Tongue (tissue), 2 donors: ENCODE measurements around the gene PROSER1. TPM values are rescaled to one million over a fixed set of nuclear protein-coding genes. Genes with fewer than 3 reads are reported as not detected.
"Not testable (repeated sequence)": the region's sequence is repeated elsewhere in the genome, so short reads cannot be mapped to it uniquely, and the experiment has no call there.

Experiments
- DNase-seq: peaks from one replicate; pipeline ENCODE4 v3.0.0-alpha.2; 2015
- total RNA-seq: library from RNA; depleted of rRNA; stranded (reverse); fragments of >200 nt; gene quantifications from one replicate; pipeline ENCODE4 v1.2.3, GENCODE V29; 2014

The PROSER1 gene
- 34.0 TPM for total RNA-seq

DNA sequence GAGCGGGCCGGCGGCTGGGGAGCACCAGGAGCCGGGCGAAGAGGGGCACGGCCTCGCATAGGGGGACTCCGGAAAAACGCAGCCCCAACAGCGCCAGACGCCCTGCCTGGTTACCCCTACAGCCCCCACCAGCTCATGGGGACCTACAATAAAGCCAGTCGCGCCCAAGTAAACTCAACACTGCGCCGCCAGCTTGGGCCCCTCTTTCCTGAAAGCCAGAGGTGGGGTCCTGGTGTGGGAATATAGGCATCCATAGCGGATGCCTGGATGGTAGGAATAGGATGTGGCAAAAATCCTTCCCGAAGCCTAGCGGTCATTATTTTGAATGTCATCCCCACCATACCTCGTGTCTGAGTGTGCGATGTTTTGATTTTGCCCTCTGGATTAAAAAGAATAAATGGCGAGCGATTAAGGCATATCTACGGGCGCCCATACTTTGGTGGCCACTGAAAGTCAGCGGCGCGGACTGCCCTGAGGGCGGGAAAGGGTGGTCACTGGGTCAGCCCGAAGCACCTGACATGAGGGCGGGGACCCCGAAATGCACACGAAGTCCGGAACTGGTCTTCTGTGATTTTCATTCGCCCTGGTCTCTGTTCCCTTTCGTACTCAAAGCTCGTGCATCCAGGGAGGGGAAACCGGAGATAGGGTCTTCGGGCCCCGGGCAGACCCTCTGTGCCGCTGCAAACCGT, at the start of gene PROSER1, which contains the start of gene NHLRC3:
Gene PROSER1 (minus strand): TSS at position 210 of the 689 bp plus-strand sequence. CDS start 847 bp downstream, outside the sequence.
Gene NHLRC3 (plus strand): TSS at position 577 of the 689 bp plus-strand sequence. CDS start 184 bp downstream, outside the sequence.
- DNase-seq = peak; percentile 99

DNA sequence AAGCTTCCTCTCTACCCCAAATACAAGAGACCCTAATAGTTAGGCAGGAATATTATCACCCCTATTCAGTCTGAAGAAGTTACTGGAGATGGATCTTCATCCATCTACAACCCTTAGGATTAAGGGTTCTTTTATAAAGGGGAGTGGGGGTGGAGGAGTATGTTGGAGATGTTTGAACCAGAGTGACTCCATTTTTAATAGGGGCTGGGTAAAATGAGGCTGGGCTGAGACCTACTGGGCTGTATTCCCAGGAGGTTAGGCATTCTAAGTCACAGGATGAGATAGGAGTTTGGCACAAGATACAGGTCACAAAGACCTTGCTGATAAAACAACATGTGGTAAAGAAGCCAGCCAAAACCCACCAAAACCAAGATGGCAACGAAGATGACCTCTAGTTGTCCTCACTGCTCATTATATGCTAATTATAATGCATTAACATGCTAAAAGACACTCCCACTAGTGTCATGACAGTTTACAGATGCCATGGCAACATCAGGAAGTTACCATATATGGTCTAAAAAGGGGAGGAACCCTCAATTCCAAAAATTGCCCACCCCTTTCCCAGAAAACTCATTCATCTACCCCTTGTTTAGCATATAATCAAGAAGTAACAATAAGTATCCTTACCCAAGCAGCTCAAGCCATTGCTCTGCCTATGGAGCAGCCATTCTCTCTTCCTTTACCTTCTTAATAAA, 48.5 kb upstream of the PROSER1 start:
- not testable (repeated sequence) for DNase-seq

DNA sequence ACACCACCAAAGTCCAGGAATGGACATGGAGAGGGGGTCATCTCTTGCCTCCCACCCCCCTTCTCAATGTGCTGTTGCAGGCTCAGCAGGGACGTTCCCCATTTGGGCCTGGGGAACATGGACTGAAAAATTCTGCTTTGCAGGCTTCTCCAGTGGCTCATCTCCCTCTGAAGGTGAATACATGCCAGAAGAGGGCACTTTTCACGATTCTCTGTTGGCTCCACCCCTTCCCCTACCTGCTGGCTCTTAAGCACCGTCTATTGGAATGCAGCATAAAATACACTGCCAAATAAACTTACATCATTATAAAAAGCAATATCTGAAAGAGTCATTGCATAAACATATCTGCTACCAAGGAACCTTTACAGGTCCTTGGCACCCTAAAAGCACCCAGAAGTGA, 36.1 kb upstream of the PROSER1 start:
- DNase-seq = no peak

DNA sequence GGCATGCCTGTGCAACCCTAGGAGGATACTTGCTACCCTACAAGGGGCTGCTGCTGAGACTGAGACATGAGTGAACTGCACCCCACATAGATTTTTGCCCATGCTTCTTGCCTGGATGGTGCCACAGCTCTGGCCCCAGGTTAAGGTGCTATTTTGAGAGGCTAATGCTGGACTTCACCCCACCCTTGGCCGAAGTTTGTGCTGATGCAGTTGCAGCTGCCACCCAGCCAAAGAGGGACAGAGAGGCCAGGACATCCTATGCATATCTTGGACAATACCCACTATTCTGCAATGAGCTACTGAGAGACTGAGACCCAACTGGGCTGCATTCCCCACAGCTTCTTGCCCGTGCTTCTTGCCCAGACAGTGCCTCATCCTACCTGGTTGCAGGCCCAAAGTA, 35.0 kb upstream of the PROSER1 start:
- DNase-seq = no peak

DNA sequence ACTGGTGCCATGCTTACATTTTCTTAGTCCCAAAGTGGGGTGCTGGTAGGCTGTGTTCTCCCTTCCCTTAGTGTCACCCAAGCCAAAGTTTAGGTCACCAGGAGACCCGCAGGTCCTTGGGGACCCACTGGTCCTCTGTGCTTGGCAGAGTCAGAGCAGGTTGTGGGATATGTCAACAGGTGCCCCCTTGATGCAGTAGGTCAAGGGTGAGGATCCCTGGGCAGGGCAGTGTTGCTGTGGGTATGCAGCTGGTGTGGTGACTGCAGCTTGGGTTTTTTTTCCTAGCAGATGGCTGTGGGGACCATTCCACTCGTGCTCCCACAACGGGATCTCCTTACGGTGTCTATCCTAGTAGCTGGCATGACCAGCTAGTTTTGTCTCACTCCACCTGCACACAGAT, 24.1 kb upstream of the PROSER1 start:
- DNase-seq = no peak

DNA sequence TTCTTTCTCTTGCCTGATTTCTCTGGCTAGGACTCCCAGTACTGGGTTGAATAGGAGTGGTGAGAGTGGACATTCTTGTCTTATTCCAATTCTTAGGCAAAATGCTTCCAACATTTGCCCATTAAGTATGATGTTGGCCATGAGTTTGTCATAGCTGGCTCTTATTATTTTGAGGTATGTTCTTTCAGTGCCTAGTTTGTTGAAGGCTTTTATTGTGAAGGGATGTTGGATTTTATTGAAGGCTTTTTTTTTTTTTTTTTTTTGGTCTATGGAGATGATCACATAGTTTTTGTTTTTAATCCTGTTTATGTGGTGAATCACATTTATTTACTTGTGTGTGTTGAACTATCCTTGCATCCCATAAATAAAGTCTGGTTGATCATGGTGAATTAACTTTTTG, 20.2 kb upstream of the PROSER1 start:
- no peak for DNase-seq

DNA sequence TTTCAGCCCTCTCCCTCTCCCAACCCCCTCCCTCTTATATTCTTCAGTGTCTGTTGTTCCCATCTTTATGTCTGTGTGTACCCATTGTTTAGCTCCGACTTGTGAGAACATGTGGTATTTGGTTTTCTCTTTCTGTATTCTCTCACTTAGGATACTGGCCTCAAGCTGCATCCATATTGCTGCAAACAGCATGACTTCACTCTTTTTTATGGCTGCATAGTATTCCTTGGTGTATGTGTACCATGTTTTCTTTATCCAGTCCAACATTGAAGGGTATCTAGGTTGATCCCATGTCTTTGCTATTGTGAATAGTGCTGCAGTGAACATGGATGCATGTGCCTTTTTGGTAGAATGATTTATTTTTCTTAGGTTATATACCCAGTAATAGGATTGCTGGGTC, 18.1 kb upstream of the PROSER1 start:
- no peak for DNase-seq

DNA sequence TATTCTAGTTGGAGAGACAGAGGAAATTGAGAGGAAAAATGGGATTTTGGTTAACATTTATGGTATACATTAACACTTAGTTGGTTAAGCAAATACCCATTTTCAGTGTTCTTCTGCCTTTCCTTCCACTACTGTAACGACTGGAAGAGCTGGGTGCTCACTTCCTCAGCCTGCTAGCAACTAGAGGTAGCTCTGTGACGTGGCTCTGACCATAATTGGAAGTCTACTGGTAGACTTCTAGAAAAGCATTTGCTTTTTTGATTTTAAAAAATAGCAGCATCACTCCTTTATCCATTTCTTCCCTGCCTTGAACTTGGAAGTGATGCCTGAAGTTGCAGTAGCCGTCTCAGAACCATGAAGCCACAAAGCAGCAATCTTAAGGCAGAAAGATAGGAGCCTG, 16.2 kb upstream of the PROSER1 start:
- no peak for DNase-seq

DNA sequence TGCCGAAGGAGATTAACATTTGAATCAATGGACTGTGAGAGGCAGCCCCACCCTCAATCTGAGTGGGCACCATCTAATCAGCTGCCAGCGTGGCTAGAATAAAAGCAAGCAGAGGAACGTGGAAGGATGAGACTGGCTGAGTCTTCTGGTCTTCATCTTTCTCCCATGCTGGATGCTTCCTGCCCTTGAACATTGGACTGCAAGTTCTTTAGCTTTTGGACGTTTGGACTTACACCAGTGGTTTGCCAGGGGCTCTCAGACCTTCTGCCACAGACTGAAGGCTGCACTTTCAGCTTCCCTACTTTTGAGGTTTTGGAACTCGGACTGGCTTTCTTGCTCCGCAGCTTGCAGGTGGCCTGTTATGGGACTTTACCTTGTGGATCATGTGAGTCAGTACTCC, 15.1 kb upstream of the PROSER1 start:
- DNase-seq = no peak

DNA sequence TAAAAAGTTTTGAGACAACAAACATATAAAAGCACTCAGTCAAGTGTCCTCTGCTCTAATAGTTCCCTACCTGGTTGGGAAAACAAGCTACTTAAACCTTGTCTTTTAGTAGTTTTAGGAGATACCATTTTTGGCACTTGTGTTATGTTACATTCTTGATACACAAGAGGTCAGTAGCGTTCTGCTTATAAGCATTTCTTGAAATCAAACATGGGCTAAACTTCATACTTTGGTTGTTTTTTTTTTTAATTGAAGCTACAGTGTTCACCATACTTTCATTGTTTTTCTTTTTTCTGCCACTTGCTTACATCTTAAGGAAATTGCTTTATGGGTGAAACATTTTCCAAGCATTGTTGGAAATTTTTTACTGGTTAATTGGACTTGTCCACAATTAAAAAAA, 13.3 kb upstream of the PROSER1 start:
- DNase-seq = peak; percentile 68

DNA sequence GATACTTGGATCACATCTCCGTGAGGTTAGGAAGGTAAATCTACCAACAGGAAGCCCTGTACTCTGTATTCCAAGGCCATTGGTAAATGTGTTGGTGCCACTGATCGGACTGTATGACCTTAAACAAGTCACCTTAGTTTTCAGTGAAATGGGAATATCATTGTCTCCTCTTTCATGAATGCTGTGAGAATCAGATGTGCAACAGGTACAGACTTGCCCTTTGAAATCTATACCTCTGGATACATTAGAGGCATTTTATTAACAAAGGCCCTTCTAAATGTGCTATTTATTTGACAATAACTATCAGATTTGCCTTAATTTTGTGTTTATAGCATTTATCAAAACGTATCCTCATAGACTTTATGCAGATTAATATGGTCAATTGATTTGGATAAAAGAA, 11.4 kb upstream of the PROSER1 start:
- DNase-seq = no peak

DNA sequence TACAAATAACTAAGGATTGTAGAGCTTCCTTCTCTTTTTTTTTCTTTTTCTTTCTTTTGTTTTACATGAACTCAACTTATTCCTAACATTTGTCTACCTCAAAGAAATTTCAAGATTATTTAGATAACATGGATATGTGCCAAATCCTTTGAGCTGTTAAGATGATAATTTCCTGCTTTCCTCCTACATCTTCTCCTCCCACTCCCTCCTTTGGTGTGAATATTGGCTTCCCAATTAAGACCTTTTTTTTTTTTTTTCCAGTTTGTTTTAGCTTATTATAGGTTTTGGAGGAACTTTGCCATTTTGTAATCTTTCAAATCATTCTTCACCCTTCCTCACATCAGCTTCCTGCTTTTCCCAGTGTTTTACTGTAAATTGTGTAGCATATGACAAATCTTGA, 10.9 kb upstream of the PROSER1 start:
- DNase-seq = no peak

DNA sequence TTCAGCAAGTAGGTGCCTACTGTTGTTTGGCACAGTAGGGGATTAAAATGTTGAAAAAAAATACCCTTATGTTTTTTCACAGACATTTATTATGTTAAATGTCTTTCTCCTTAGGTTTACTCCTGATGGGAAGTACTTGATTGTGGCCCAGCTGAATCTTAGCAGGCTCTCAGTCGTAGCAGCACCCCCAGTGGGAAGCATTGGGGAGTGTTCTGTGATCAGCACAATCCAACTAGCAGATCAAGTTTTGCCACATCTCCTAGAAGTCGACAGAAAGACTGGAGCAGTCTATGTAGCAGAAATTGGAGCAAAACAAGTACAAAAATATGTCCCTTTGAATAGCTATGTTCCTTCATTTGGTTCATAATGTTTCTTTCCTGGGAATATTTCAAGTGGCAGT, 9.7 kb upstream of the PROSER1 start:
- peak; percentile 21 for DNase-seq

DNA sequence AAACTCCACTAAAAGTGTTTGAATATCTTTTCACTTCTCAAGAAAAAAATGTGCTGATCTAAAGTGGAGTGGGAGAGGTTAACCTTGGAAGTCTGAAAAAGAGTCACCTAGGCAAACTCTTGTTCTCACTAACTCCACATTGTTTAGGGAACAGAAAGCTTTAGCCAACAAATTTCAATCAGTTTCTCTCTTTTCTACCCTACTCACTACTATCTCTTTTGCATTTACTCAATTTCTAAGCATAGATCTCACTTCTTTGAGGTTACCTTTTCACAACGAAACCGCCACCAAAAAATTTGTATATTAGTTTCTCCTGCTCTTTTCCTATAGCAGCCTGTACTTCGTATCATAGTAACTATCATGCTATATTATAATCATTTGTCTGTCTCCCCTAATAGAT, 6.6 kb upstream of the PROSER1 start:
- DNase-seq = no peak

DNA sequence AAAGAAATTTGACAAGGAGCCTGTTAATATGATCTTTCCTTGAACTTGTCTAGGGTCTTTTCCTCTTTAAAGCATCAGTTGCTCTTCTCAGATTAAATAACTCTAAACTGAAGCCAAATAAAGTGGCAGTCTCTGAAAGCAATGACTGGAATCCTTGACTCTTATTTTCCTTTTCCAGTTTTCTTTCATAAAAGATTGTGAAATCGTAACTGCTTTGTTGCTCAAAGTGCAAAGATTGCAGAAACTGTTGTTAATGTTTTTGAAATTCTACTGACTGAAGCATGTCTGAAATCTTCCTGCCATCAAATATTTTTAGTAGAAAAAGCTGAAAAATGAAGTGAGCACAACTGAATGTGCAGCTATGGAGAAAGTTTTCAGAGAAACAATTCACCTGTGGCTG, 2.3 kb upstream of the PROSER1 start:
- no peak for DNase-seq

DNA sequence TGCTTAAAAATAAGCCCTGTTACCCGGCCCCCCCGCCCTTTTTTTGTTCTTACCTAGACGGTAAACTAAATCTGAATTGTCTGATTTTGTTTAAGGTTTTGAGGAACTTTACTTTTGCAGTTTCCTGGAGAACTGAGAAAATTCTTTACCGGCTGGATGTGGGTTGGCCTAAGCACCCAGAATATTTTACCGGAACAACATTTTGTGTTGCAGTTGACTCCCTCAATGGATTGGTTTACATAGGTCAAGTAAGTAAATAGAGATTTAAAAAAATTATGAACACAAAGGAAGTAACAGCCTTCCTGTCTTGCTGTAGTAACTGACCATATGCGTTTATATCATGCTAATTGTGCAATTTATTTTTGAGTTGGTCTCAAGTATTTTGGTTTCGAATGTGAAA, 1.2 kb upstream of the PROSER1 start:
- DNase-seq = peak; percentile 6

DNA sequence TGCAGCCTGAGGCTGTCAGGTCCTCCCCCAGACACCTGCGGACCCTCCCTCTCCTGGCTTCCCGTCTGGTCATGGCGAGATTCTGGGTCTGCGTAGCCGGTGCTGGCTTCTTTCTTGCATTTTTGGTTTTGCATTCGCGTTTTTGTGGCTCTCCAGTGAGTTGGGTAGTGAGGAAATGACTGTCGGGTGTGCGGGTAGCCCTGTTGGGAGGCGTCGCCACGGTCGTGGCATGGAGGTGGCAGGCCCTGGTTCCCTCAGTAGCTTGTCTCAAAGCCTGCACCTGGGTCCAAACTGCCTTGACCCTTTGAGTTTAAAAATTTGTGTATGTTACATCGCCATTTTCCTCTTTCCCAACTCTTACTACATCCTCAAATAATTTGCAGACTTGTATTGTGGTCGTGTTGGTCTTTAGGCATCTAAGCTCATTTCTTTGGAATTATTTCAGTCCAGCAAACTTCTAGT, 711 bp upstream of the PROSER1 start:
- no peak for DNase-seq

DNA sequence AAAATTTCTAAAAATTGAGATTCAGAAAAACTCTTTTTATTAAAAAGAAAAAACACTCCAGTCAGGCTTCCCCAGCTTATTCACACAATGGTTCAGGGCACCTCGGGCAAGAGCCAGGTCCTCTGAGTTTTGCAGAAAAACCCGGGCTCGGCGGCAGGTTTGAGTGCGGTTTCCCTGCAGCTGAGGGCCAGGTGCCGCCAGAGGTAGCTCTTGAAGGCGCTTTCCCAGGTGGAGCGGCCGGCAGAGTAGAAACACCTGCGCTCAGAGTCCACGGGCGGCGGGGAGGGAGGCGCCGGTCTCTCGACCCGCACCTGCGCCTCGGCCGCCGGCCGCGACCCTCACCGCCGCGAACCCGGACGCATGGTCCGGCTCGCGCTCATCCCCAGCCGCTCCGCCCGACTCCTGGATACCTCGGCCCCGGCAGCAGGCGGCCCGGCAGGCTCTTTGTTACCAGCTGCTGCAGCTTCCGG, 444 bp downstream of the PROSER1 start:
- no peak for DNase-seq

DNA sequence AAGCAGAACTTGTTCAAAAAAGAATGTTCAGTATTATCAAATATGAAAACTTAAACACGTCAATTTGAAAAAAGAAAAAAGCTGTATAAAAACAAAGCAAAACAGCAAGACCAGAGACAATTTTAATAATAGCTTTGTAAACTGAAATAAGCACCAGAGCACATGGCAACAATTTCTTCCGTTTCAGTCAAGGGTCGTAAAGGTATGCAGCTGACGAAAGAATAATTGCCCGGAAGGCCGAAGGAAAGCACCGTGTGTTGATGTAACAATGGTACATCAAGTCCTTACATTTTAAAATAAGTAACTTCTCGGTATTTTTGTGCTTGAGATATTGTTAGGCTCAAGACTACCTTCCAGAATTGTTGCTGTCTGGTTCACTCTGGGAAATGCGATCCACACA, 1.7 kb downstream of the PROSER1 start:
- DNase-seq = peak; percentile 29

DNA sequence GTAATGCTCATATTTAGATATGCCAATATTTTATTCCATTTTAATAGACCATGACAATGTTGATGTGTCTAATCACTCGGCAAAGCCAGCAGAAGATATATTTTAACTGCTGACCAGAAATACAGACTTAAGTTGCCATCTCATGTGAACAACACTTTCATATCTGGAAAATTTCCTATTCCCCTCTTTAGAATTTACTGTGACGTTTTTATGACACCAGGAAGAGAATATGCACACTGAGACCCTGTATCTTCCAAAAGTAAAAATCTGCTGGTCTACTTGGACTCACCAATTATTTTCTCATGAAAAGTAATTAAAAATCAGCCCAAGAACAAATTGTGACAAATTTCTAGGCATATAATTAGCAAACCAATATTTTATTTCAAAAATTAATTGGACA, 2.1 kb downstream of the PROSER1 start:
- no peak for DNase-seq

DNA sequence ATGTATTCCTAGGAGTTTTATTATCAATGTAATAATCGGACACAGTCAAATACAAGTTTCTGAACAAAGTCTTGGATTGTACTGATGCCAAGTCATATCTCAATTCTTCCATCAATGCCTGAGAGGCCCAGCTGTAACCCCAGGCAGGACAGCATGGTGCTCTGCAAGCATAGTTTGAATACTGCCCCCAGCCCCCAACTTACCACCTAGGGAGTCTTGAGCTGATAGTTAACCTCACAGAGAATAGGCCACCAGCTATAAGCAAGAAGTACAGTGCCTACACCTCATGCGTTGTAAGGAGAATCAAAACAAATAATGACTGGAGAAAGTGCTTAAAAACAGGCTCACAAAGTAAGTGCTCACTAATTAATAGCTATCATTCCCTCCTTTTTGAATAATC, 2.7 kb downstream of the PROSER1 start:
- no peak for DNase-seq

DNA sequence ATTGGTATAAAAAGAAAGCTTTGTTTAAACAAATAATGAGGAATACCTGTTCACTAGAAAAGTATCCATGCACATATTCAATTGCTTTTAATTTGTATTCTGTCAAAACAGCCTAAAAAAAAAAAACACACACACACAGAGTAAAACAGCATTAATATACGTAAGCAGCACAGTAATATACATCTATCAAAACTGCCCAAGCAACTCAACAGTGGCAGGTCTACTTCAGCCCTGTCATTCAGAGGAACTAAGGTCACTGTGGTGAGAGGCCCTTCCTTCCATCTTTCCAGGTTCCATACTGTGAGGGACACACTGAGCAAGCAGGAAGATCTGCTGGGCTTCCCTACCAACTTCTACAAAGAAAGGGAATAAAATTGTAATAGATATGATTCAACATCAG, 3.8 kb downstream of the PROSER1 start:
- DNase-seq = no peak

DNA sequence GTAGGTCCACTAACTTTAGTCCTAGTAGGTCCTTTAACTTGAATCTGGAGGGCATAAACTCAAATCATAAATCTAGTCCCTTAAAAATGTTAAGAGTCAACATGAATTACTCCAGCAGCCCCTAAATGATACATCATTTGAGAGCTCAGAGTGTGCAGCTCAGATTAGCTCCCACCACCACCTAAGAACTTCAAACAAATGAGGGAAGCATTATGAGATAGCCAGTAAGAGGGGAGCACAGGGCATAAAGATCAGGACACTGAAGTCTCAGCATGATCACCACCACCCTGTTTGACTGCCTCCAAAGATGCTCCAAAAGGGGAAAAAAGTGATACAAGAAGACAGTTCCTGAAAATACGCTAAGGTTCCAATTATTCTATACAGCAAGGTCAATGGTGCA, 5.7 kb downstream of the PROSER1 start:
- no peak for DNase-seq

DNA sequence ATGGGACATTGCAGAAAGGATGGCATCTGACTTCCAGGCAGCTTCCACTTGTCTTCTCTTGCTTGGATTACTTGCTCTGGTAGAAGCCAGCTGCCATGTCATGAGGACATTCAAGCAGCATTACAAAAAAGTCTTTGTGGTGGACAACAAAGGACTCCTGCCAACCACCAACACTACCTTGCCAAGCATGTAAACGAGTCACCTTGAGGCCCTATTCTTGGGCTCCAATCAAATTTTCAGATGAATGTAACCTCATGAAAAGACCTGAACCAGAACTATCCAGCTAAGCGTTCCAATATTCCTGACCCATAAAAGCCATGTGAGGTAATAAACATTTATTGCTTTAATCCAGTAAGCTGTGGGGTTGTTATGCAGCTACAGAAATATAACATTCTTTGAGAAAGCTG, 12.5 kb downstream of the PROSER1 start:
- DNase-seq = no peak
